Fibroblast of skin of right quadriceps (primary cell): Measurements from ENCODE around the gene PRSS8.
"Not testable (repeated sequence)": the region's sequence is repeated elsewhere in the genome, so short reads cannot be mapped to it uniquely, and the experiment has no call there.

Experiments
- DNase-seq: peaks from one replicate; pipeline ENCODE4 v3.0.0-alpha.2; 2013

Gene PRSS8

GRCh38 chr16:31135535-31136286 is at the start of gene PRSS8:
Gene PRSS8, minus strand, starts transcription at chr16:31135727. Its CDS starts 229 bp downstream, at chr16:31135498.
- no peak for DNase-seq

GRCh38 chr16:31184888-31185287 is 49.4 kb upstream of the PRSS8 start:
- no peak for DNase-seq

GRCh38 chr16:31183432-31184428 is 48.2 kb upstream of the PRSS8 start:
- DNase-seq, result no peak

GRCh38 chr16:31182391-31182790 is 46.9 kb upstream of the PRSS8 start:
- no peak for DNase-seq

- DNase-seq, result peak; percentile 30
Observed at GRCh38 chr16:31181102-31181830, 45.7 kb upstream of the PRSS8 start.

- DNase-seq, result peak; percentile 85
Observed at GRCh38 chr16:31179747-31180459, 44.4 kb upstream of the PRSS8 start, which contains the start of gene FUS. Gene FUS, plus strand, starts transcription at chr16:31180139. Its CDS starts 76 bp downstream, at chr16:31180215.

GRCh38 chr16:31179219-31179746 is 43.8 kb upstream of the PRSS8 start:
- no peak for DNase-seq

GRCh38 chr16:31177136-31177535 is 41.6 kb upstream of the PRSS8 start:
- DNase-seq, result no peak

- DNase-seq, result not testable (repeated sequence)
Observed at GRCh38 chr16:31170048-31170447, 34.5 kb upstream of the PRSS8 start.

GRCh38 chr16:31168848-31169247 is 33.3 kb upstream of the PRSS8 start:
- no peak for DNase-seq

- no peak for DNase-seq
Observed at GRCh38 chr16:31167315-31167714, 31.8 kb upstream of the PRSS8 start.

GRCh38 chr16:31157136-31157535 is 21.6 kb upstream of the PRSS8 start:
- no peak for DNase-seq

- DNase-seq, result not testable (repeated sequence)
Observed at GRCh38 chr16:31150976-31151375, 15.4 kb upstream of the PRSS8 start.

GRCh38 chr16:31149894-31150890 is 14.7 kb upstream of the PRSS8 start, which contains the start of gene PRSS36:
Gene PRSS36, minus strand, starts transcription at chr16:31150066. Its CDS starts 31 bp downstream, at chr16:31150035.
- DNase-seq, result no peak

- no peak for DNase-seq
Observed at GRCh38 chr16:31149332-31149731, 13.8 kb upstream of the PRSS8 start.

GRCh38 chr16:31148896-31149295 is 13.4 kb upstream of the PRSS8 start:
- no peak for DNase-seq

GRCh38 chr16:31148281-31148728 is 12.8 kb upstream of the PRSS8 start:
- DNase-seq, result no peak

GRCh38 chr16:31147574-31147973 is 12.0 kb upstream of the PRSS8 start:
- no peak for DNase-seq

- DNase-seq, result no peak
Observed at GRCh38 chr16:31145398-31145990, 10.0 kb upstream of the PRSS8 start.

GRCh38 chr16:31144418-31144817 is 8.9 kb upstream of the PRSS8 start:
- DNase-seq, result not testable (repeated sequence)
